Hindlimb muscle (tissue), 1 donor: ENCODE data around the gene IL36G. TPM values are rescaled to one million over a fixed set of nuclear protein-coding genes. Genes with fewer than 3 reads are reported as not detected.

ENCODE experiments used
- DNase-seq: peaks from one replicate; pipeline ENCODE4 v3.0.0-alpha.2; 2013
- polyA plus RNA-seq: library from polyadenylated mRNA; unstranded; fragments of 120-200 nt; gene quantifications from one replicate; pipeline ENCODE4 v1.2.1, GENCODE V29; 2013; ENCODE audit not compliant: insufficient read length

Gene IL36G
- polyA plus RNA-seq, 1 donor: not detected

GRCh38 chr2:112973156-112973555 lies 4.7 kb upstream of the IL36G start:
- DNase-seq: no peak

- no peak for DNase-seq
These were observed 1.9 kb downstream of the IL36G start for GRCh38 chr2:112979731-112980130.

- no peak for DNase-seq
These were observed 2.7 kb downstream of the IL36G start for GRCh38 chr2:112980537-112980936.

GRCh38 chr2:112985090-112985489 lies 7.3 kb downstream of the IL36G start:
- DNase-seq: no peak

- no peak for DNase-seq
These were observed 11.8 kb downstream of the IL36G start for GRCh38 chr2:112989611-112990010.

GRCh38 chr2:112993831-112994230 lies 16.0 kb downstream of the IL36G start:
- DNase-seq: no peak

- DNase-seq: no peak
These were observed 16.8 kb downstream of the IL36G start for GRCh38 chr2:112994648-112995047.

GRCh38 chr2:112995346-112995920 lies 17.6 kb downstream of the IL36G start:
- no peak for DNase-seq

- DNase-seq: no peak
These were observed 18.8 kb downstream of the IL36G start for GRCh38 chr2:112996635-112997034.

- no peak for DNase-seq
These were observed 19.3 kb downstream of the IL36G start for GRCh38 chr2:112997151-112997550.

- no peak for DNase-seq
These were observed 22.6 kb downstream of the IL36G start for GRCh38 chr2:113000436-113000835.

- no peak for DNase-seq
These were observed 24.9 kb downstream of the IL36G start for GRCh38 chr2:113002677-113003076.

GRCh38 chr2:113005030-113005509 lies 27.3 kb downstream of the IL36G start, which contains the start of gene IL36A:
Gene IL36A (plus strand): TSS chr2:113005459. CDS start chr2:113005872, 413 bp downstream.
- DNase-seq: no peak

GRCh38 chr2:113007250-113007649 lies 29.4 kb downstream of the IL36G start:
- DNase-seq: no peak

GRCh38 chr2:113009622-113010021 lies 31.8 kb downstream of the IL36G start:
- DNase-seq: no peak

GRCh38 chr2:113010088-113010487 lies 32.3 kb downstream of the IL36G start:
- DNase-seq: no peak

GRCh38 chr2:113011108-113011507 lies 33.3 kb downstream of the IL36G start:
- no peak for DNase-seq

GRCh38 chr2:113012436-113013335 lies 34.9 kb downstream of the IL36G start:
- no peak for DNase-seq

GRCh38 chr2:113013336-113013661 lies 35.5 kb downstream of the IL36G start:
- no peak for DNase-seq

GRCh38 chr2:113014067-113014466 lies 36.3 kb downstream of the IL36G start:
- no peak for DNase-seq

- no peak for DNase-seq
These were observed 37.2 kb downstream of the IL36G start for GRCh38 chr2:113015042-113015441.

GRCh38 chr2:113015655-113016054 lies 37.8 kb downstream of the IL36G start:
- DNase-seq: no peak

GRCh38 chr2:113018509-113018908 lies 40.7 kb downstream of the IL36G start:
- no peak for DNase-seq

- no peak for DNase-seq
These were observed 43.5 kb downstream of the IL36G start for GRCh38 chr2:113021312-113021711.
